ENCODE data around the gene BUB1. TPM values are rescaled to one million over a fixed set of nuclear protein-coding genes. Genes with fewer than 3 reads are reported as not detected.

The BUB1 gene
- total RNA-seq, 1 experiment from 2014 or later = 80.2 TPM

DNA sequence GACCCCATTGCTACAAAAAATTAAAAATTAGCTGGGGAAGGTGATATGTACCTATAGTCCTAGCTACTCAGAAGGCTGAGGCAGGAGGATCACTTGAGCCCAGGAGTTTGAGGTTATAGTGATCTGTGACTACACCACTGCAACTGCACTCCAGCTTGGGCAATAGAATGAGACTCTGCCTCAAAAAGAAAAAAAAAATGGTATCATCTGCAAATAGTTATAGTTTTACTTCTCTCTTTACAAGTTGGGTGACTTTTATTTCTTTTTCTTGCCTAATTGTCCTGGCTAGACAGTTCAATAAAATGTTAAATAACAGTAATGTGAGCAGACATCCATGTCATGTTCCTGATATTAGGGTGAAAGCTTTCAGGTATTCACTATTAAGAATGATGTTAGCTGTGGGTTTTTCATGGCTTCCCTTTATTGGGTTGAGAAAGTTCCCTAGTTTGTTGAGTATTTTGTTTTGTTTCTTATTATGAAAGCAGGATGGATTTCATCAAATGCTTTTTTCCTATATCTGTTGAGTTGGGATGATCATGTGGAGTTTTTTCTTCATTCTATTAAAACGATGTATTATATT, 29.6 kb upstream of the BUB1 start:
- no peak overlapping the region for H3K4me3 ChIP-seq (replicated peaks in 1 of 2; ENCODE audit: low read depth in 1 of 2, low read length in 2 of 2)
- H3K4me1 ChIP-seq (ENCODE audit: control insufficient read depth in 1 of 2, insufficient read depth in 2 of 2, low read length in 2 of 2) = no peaks in the 10 kb centered on the region
- H3K79me2 ChIP-seq (ENCODE audit: insufficient read depth, low read length) = no peaks in the 10 kb centered on the region
- no peaks in the 10 kb centered on the region for H3K9me2 ChIP-seq (ENCODE audit: insufficient read depth)
- POLR2A ChIA-PET = no interaction called here
- no peaks in the 10 kb centered on the region for H3K36me3 ChIP-seq (ENCODE audit: control insufficient read depth in 1 of 2, insufficient read depth in 2 of 2, low read length in 2 of 2)
- DNase-seq (ENCODE audit: low read depth, low spot score) (no peak), ATAC-seq (no peak)
- intact Hi-C loops (cut with micrococcal nuclease) = no loop called here
- BruUV-seq (replicated peaks) = no TSS peak
- H3K9ac ChIP-seq (ENCODE audit: low read length) = no peak overlapping the region
- H2AFZ ChIP-seq (ENCODE audit: low read depth, low read length, poor library complexity, severe bottlenecking) = no peak overlapping the region
- H3K4me2 ChIP-seq (ENCODE audit: low read length) = no peak overlapping the region
- no peaks in the 10 kb centered on the region for H3K9me3 ChIP-seq (ENCODE audit: control insufficient read depth in 1 of 2, insufficient read depth in 1 of 2, low read depth in 1 of 2, low read length in 2 of 2)
- CTCF ChIA-PET = no interaction called here
- TF ChIP-seq ZFX (IDR thresholded peaks at IDR 0.05) (no peak), ZNF274 (IDR thresholded peaks at IDR 0.05; ENCODE audit: low read depth, low read length) (no peak), SP1 (IDR thresholded peaks at IDR 0.05; ENCODE audit: low read depth) (no peak), JUND (IDR thresholded peaks at IDR 0.05) (no peak), SIN3A (IDR thresholded peaks at IDR 0.05; ENCODE audit: low read depth) (no peak), TCF7L2 (IDR thresholded peaks at IDR 0.05; ENCODE audit: borderline replicate concordance, extremely low read depth, insufficient read depth, insufficient read length) (no peak), EZH2 (IDR thresholded peaks at IDR 0.05) (no peak), EGR1 (IDR thresholded peaks at IDR 0.05; ENCODE audit: low read depth) (no peak), MAX (IDR thresholded peaks at IDR 0.05) (no peak), YY1 (IDR thresholded peaks at IDR 0.05; ENCODE audit: extremely low read depth, insufficient replicate concordance, low read depth, low read length) (no peak)
- TF ChIP-seq, protein P1, sequence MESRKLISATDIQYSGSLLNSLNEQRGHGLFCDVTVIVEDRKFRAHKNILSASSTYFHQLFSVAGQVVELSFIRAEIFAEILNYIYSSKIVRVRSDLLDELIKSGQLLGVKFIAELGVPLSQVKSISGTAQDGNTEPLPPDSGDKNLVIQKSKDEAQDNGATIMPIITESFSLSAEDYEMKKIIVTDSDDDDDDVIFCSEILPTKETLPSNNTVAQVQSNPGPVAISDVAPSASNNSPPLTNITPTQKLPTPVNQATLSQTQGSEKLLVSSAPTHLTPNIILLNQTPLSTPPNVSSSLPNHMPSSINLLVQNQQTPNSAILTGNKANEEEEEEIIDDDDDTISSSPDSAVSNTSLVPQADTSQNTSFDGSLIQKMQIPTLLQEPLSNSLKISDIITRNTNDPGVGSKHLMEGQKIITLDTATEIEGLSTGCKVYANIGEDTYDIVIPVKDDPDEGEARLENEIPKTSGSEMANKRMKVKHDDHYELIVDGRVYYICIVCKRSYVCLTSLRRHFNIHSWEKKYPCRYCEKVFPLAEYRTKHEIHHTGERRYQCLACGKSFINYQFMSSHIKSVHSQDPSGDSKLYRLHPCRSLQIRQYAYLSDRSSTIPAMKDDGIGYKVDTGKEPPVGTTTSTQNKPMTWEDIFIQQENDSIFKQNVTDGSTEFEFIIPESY (IDR thresholded peaks at IDR 0.05; ENCODE audit: extremely low read depth, insufficient replicate concordance, low read length) = no peak
- TF ChIP-seq, protein P2, sequence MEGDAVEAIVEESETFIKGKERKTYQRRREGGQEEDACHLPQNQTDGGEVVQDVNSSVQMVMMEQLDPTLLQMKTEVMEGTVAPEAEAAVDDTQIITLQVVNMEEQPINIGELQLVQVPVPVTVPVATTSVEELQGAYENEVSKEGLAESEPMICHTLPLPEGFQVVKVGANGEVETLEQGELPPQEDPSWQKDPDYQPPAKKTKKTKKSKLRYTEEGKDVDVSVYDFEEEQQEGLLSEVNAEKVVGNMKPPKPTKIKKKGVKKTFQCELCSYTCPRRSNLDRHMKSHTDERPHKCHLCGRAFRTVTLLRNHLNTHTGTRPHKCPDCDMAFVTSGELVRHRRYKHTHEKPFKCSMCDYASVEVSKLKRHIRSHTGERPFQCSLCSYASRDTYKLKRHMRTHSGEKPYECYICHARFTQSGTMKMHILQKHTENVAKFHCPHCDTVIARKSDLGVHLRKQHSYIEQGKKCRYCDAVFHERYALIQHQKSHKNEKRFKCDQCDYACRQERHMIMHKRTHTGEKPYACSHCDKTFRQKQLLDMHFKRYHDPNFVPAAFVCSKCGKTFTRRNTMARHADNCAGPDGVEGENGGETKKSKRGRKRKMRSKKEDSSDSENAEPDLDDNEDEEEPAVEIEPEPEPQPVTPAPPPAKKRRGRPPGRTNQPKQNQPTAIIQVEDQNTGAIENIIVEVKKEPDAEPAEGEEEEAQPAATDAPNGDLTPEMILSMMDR (IDR thresholded peaks at IDR 0.05 in 2 of 3, conservative IDR thresholded peaks at IDR 0.05 in 1 of 3; ENCODE audit: borderline replicate concordance in 1 of 3, insufficient read depth in 1 of 3, low read depth in 2 of 3, low read length in 2 of 3) = no peak
- peaks cover 30% of the 10 kb centered on the region for H3K27me3 ChIP-seq (ENCODE audit: insufficient read depth, low read length)
- H4K20me1 ChIP-seq (ENCODE audit: insufficient read depth) = no peaks in the 10 kb centered on the region
- no peak overlapping the region for H3K27ac ChIP-seq (ENCODE audit: low read depth, low read length)
- RAD21 ChIA-PET (ENCODE audit: low non-redundant PET in 1 of 2, low total read pairs in 2 of 2, uncharacterized antibody in 2 of 2, unreplicated experiment in 2 of 2) = no interaction called here
